GM21447 (cell line): ENCODE data around the gene BICD1.

ENCODE experiments used
- ATAC-seq: cut with Tn5 transposase; IDR thresholded peaks from one replicate; pipeline ENCODE4 v1.9.1; 2021; ENCODE audit not compliant: unreplicated experiment

Gene BICD1

GRCh38 chr12:32332446-32332845 is 225.8 kb downstream of the BICD1 start:
- ATAC-seq = no peak

- no peak for ATAC-seq
Measured at GRCh38 chr12:32334371-32334777, 227.7 kb downstream of the BICD1 start.

GRCh38 chr12:32336261-32336660 is 229.6 kb downstream of the BICD1 start:
- ATAC-seq = no peak

GRCh38 chr12:32343496-32343895 is 236.8 kb downstream of the BICD1 start:
- no peak for ATAC-seq

GRCh38 chr12:32344047-32344446 is 237.4 kb downstream of the BICD1 start:
- ATAC-seq = no peak

- ATAC-seq = no peak
Measured at GRCh38 chr12:32353540-32353939, 246.9 kb downstream of the BICD1 start.

GRCh38 chr12:32357601-32358249 is 251.1 kb downstream of the BICD1 start:
- no peak for ATAC-seq

GRCh38 chr12:32360956-32361355 is 254.3 kb downstream of the BICD1 start:
- ATAC-seq = no peak

GRCh38 chr12:32362892-32363291 is 256.2 kb downstream of the BICD1 start:
- no peak for ATAC-seq

GRCh38 chr12:32365473-32366064 is 258.9 kb downstream of the BICD1 start:
- peak; percentile 63 for ATAC-seq

- ATAC-seq = no peak
Measured at GRCh38 chr12:32366714-32367113, 260.1 kb downstream of the BICD1 start.

GRCh38 chr12:32367381-32367780 is 260.7 kb downstream of the BICD1 start:
- ATAC-seq = no peak

GRCh38 chr12:32369202-32369601 is 262.6 kb downstream of the BICD1 start:
- ATAC-seq = no peak

GRCh38 chr12:32377344-32378055 is 270.9 kb downstream of the BICD1 start:
- ATAC-seq = no peak

GRCh38 chr12:32379213-32379612 is 272.6 kb downstream of the BICD1 start:
- no peak for ATAC-seq

GRCh38 chr12:32379667-32380066 is 273.0 kb downstream of the BICD1 start:
- no peak for ATAC-seq

- ATAC-seq = no peak
Measured at GRCh38 chr12:32382226-32382625, 275.6 kb downstream of the BICD1 start.

GRCh38 chr12:32390572-32391219 is 284.0 kb downstream of the BICD1 start:
- ATAC-seq = no peak

- ATAC-seq = no peak
Measured at GRCh38 chr12:32395026-32395425, 288.4 kb downstream of the BICD1 start.

- no peak for ATAC-seq
Measured at GRCh38 chr12:32397696-32398095, 291.0 kb downstream of the BICD1 start.

- ATAC-seq = no peak
Measured at GRCh38 chr12:32398181-32398580, 291.5 kb downstream of the BICD1 start.
